DMS114 treated with DMSO at 0.1 percent for 48 hours (cell line): ENCODE results near the gene KRR1.

ENCODE experiments used
- DNase-seq: peaks from one replicate; lab custom pipeline; 2025; ENCODE audit not compliant: unreplicated experiment; lab: John Stamatoyannopoulos, UW

The KRR1 gene

GRCh38 chr12:75511116-75512048, at the start of gene KRR1:
Gene KRR1 (minus strand): TSS chr12:75511609. CDS start chr12:75511597, 12 bp downstream.
- DNase-seq: peak; percentile 98

- no peak for DNase-seq
Measured at GRCh38 chr12:75560167-75560566, 48.8 kb upstream of the KRR1 start.

DNA sequence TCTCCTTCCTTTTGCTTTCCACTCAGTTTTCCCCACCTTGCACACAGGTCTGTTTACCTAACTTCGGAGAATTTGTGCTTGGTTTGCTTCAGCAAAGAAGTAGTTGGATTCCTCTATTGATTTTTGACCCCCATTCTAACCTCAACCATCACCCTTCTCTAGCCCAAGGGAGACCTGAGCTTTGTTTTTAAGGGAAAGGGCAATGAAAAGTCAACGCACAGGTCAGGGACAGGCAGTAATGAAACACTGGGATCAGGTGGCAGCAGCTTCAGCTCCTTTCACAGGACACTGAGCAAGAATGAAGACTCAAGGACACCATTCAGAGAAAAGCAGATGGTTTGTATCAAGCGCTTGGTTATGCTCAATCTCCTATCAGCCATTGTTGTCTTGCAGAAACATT, 46.9 kb upstream of the KRR1 start:
- no peak for DNase-seq

DNA sequence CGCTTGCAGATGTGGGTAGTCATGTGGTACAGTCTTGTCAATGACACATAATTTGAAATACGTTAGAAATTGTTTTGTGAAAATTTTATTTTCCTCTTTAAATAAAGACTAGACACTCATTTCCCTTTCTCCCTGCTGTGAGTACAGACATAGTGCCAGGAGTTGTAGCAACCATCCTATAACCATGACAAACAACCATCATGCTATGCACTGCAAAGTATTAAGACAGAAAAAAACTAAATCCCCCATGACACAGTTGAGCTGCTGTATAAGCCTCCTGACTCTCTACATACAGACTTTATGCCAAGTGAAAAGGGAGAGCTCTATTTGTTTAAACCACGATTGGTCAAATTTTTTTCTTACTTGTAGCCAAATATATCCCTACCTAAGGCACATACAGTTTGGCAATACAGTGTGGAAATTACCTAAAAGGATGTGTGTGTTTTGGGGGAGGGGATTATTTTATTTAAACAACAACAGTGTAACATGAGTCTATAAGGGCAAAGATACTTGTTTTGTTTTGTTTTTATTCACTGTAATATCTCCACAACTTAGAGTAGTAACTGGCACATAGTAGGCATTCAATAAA, 45.0 kb upstream of the KRR1 start:
- no peak for DNase-seq

- no peak for DNase-seq
Measured at GRCh38 chr12:75554556-75554880, 43.1 kb upstream of the KRR1 start.

DNA sequence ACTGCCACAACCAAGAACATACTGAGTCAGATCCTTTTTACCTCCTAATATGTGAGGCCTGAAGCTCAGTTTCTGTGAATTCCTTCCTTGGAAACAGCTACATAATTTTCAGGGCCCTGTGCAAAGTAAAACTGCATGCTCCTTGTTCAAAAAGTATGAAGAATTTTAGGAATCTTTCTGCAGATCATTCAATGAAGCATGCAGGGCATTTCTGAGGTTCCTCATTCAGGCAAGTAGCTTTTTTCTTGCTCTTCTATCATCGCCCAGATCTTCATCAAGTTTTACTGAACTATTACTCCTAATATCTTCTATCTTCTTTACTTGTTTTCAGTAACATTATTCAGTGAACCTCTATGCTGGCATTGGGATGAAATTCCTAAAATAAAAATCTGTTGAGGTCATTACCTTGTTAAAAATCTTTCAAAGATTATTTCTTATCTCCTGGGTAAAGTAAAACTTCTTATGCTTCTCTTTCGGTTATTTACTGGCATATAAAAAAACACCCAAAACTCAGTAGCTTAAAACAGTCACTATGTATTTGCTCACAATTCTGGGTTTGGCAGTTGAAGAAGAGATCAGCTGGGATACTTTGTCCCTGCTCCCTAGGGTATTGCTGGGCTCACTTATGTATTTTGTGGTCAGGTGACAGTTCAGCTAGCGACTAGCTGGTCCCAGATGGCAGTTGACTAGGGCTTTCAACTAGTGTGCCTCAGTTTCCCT, 42.6 kb upstream of the KRR1 start:
- no peak for DNase-seq

GRCh38 chr12:75553398-75553797, 42.0 kb upstream of the KRR1 start:
- no peak for DNase-seq

DNA sequence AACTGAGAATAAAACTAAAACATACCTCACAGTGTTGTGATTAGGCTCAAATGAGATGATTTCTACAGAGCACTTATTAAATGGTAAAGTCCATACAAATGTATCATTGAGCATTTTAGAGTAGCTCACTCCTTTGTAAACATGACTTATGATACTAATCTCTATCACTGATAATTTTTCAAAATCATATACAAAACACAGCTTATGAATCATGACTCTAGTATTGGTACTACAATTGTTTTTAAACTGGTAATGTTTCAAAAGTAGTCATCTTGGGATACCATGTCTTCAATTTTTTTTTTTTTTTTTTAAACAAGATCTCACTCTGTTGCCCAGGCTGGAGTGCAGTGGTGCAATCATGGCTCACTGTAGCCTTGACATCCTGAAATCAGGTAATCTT, 40.1 kb upstream of the KRR1 start:
- no peak for DNase-seq

- DNase-seq: no peak
Measured at GRCh38 chr12:75550401-75551240, 39.2 kb upstream of the KRR1 start.

DNA sequence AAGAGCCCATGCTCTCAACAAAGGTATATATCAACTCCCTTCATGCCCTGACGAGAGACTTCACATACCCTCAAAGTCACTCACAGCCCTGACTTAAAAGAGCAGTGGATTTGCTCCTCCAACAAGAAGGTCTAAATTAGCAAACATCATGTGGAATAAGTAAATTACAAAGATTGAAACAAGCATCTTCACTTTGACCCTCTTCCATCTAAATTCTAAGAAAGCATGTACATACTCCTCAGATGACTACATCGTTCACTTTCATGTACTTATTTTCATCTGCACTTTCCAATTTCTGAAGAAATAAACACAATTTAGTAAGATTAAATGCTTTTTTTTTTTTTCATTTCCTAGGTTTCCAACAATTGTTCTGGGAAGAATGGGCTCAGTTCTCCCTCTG, 38.6 kb upstream of the KRR1 start:
- DNase-seq: no peak

- no peak for DNase-seq
Measured at GRCh38 chr12:75548879-75549278, 37.5 kb upstream of the KRR1 start.

GRCh38 chr12:75545636-75546035, 34.2 kb upstream of the KRR1 start:
- DNase-seq: no peak

DNA sequence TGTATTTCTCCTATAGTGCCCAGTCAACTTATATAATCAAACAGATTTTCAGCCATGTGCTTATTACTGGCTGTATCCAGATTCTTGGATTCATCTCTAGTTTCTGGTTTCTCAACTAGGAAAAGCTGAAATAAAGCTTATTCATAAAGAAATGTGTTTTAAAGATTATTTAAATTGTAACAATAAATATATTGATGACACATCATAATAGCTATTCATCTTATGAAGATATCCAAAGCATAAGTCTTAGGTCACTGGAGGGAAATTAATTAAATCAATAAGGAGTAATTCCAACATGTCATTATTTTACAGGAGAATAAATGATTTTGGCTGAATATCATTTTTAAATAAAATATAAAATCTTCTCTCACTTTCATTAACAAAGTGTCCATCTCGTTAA, 32.1 kb upstream of the KRR1 start:
- DNase-seq: no peak

DNA sequence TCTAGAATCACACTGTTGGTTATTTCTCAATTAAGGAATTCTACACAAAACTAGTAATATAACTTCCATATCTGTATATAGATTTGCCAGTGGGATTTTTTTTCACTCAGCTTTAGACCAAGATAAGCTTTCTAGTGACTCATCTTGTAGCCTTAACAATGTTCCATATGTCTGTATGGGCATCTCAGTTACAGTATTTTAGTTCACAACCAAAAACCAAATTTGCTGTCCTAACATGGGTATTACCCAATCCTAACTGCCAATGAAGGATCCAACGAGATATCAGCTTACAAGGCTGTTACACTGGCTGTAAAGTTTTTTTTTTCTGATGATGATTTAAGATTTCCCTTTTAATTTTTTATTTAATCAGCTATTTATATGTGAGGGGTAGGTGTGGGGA, 31.5 kb upstream of the KRR1 start:
- no peak for DNase-seq

DNA sequence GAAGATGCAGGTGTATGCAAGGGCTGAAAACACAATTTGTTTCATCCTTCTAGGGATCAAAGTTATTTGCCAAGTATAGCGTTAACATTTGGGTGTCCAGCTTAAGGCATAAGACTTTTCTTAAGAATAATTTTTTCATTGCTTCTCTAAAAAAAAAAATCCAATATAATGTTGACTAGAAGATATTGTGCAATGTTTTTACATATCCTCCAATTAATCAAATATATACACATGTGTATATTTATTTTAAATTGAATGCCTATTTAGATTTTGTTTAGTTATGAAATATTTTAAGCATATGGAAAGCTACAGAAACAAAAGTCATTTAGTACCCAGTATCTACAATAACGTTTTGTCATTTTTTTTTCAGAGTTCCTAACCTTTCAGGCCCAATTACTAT, 28.5 kb upstream of the KRR1 start:
- no peak for DNase-seq

DNA sequence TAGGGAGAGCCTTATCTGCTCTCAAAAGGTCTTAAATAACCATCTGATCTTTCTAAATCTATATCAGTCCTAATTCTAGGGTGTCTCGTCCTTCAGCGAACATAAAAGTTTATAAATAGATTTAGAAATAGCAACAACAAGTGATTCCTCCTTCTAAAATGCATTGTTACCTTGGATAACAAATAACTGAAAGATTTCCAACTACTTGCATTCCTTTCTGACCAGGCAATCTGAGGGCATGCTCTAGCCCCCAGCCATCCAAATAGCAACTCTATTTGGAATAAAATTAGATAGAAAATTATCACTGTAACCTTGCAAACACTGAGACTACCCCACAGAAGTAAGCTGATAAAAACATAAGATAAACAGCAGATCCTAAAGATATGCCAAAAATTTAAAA, 21.8 kb upstream of the KRR1 start:
- DNase-seq: no peak

DNA sequence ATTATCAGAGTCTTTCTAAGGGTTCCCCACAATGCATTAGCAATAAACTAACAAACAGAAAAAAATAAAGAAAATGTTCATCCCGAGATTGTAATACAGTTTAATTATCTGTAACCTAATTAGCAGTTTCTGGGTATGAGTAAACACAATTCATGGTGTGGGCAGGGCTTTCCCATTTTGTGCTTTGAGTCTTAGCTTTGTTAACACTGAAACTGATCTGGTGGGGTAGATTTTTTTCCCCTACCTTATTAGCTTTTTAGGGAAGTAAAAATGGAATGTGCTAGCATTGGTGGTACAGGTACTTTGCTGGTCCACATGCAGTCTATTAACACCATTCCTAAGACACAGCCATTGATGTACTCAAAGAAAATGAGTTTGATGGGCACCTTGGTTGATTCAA, 18.4 kb upstream of the KRR1 start:
- no peak for DNase-seq

DNA sequence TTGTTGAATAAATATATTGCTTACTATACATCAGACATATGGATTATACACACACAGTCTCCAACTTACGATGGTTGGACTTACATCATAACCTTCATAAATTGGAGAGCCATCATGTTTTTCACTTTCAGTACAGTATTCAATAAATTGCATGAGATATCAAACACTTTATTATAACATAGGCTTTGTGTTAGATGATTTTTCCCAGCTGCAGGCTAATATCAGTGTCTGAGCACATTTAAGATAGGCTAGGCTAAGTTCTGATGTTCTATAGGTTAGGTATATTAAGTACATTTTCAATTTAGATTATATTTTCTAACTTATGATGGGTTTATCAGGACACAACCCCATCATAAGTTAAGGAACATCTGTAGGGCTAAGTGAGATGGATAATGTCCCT, 17.9 kb upstream of the KRR1 start:
- no peak for DNase-seq

DNA sequence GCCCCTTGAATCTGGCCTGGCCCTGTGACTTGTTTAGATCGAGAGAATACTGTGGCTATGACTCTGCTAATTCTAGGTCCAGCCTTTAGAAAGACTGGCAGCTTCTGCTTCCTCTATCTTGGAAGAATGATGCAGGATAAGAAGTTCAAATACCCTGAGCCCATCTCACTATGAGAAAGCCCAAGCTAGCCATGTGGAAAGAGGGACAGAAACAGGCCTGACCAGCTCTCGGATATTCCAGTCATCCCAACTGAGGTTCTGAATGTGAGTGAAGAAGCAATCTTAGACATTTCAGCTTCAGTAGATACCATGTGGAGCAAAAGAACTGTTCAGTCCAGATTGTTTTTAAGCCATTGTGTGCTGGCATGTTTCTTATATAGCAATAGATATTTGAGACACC, 17.3 kb upstream of the KRR1 start:
- no peak for DNase-seq

DNA sequence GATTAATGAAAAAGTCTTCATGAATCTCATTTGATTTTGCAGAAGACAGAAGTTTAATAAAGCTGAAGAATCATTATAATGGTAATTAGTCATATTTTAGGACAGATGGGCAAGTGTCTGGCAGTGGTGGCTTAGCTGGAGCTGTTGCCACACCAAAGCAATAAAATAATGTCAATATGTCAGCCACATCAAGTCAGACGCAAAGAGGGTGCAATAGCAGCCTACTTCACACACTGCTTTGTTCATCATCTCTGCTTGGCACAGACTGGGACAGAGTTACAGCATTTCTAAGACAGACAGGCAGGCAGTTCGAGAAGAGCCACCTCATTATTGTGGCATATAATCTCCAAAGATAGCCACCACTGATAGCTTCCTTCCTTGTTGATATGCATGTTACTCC, 16.9 kb upstream of the KRR1 start:
- DNase-seq: no peak
